HG03175 (cell line): ENCODE measurements around the gene PSMB8.

Source experiments
- ATAC-seq: cut with Tn5 transposase; IDR thresholded peaks from one replicate; pipeline ENCODE4 v1.9.1; 2021; ENCODE audit warnings: mild to moderate bottlenecking, moderate library complexity; ENCODE audit not compliant: unreplicated experiment

The PSMB8 gene

GRCh38 chr6:32799740-32800139, 44.1 kb downstream of the PSMB8 start:
- no peak for ATAC-seq

GRCh38 chr6:32799168-32799567, 44.7 kb downstream of the PSMB8 start:
- no peak for ATAC-seq

- ATAC-seq: no peak
Observed at GRCh38 chr6:32796848-32797776, 46.7 kb downstream of the PSMB8 start.

GRCh38 chr6:32794510-32794909, 49.3 kb downstream of the PSMB8 start:
- ATAC-seq: no peak

GRCh38 chr6:32792901-32793435, 50.9 kb downstream of the PSMB8 start:
- no peak for ATAC-seq
